HepG2 (cell line): ENCODE results near the gene CUTC. TPM values are rescaled to one million over a fixed set of nuclear protein-coding genes. Genes with fewer than 3 reads are reported as not detected.

Source experiments
- ATAC-seq: fragments of 200-7000 bp; cut with Tn5 transposase; 3 replicates; pipeline ENCODE4 v1.9.1; 2020; ENCODE audit warnings: mild to moderate bottlenecking, moderate library complexity
- BruUV-seq: library from RNA; stranded (reverse); fragments of 400-500 nt; replicated peaks from 2 replicates; lab custom pipeline; 2021; lab: Mats Ljungman, UMichigan
- CTCF ChIA-PET: fragments of 300-600 bp; formaldehyde crosslinking; extraction: SDS; loops from one replicate; lab custom pipeline; 2021; ENCODE audit warnings: low total read pairs, inconsistent platforms, low intra/inter-chr PET ratio; lab: Yijun Ruan, JAX
- POLR2A ChIA-PET: fragments of 350-600 bp; sonication (Branson Sonifier 250); formaldehyde crosslinking; loops from one replicate; lab custom pipeline; 2020; ENCODE audit warnings: antibody characterized with exemption, inconsistent platforms; lab: Yijun Ruan, JAX
- DNase-seq: peaks from one replicate; pipeline ENCODE4 v3.0.0-alpha.2; 2015; ENCODE audit warnings: low spot score
- FAIRE-seq: peaks from 3 replicates; lab custom pipeline; 2011; peaks lifted over from hg19 to GRCh38; lab: Jason Lieb, UNC
- H2AFZ ChIP-seq: one replicate; pipeline ENCODE4 v1.6.1; 2011; ENCODE audit warnings: low read length, inconsistent platforms
- H3K27ac ChIP-seq: fragments of 300-600 bp; 3 replicates; pipeline ENCODE4 v1.8.0; 2011; ENCODE audit warnings: mixed run types, mild to moderate bottlenecking, mixed read lengths, low read length, inconsistent platforms; ENCODE audit not compliant: insufficient read depth; ENCODE audit errors: extremely low read length
- H3K27me3 ChIP-seq, 2 experiments: fragments of 200-600 bp in 1 of 2; 2 replicates in 1 of 2; 3 replicates in 1 of 2; pipeline versions ENCODE4 v1.6.0 to v1.8.0; 2011; ENCODE audit warnings: low read length in 2 of 2, mild to moderate bottlenecking in 2 of 2, moderate library complexity in 2 of 2, inconsistent platforms in 1 of 2; ENCODE audit not compliant: insufficient read depth in 2 of 2, control insufficient read depth in 1 of 2
- H3K36me3 ChIP-seq, 2 experiments: fragments of 200-600 bp in 1 of 2; replicated peaks in 1 of 2; 2 replicates in 1 of 2; 3 replicates in 1 of 2; pipeline versions ENCODE4 v1.5.1 to v1.8.0; 2011; ENCODE audit warnings: low read length in 2 of 2, inconsistent platforms in 1 of 2; ENCODE audit not compliant: insufficient read depth in 2 of 2, control insufficient read depth in 1 of 2
- H3K4me1 ChIP-seq: 2 replicates; pipeline ENCODE4 v1.5.1; 2012; ENCODE audit warnings: low read length, inconsistent platforms; ENCODE audit not compliant: insufficient read depth
- H3K4me2 ChIP-seq: 2 replicates; pipeline ENCODE4 v1.6.0; 2011; ENCODE audit warnings: low read depth, low read length, inconsistent platforms
- H3K4me3 ChIP-seq, 3 experiments: fragments of 200-600 bp in 1 of 3; sonication (generic), shearing (Covaris generic) in 1 of 3; replicated peaks in 1 of 3; 2 replicates each; pipeline ENCODE4 v1.5.1; 2011 to 2016; ENCODE audit warnings: low read length in 3 of 3, inconsistent platforms in 2 of 3, low read depth in 2 of 3, mild to moderate bottlenecking in 2 of 3, control low read depth in 1 of 3, mixed read lengths in 1 of 3; ENCODE audit not compliant: insufficient read depth in 1 of 3
- H3K79me2 ChIP-seq: one replicate; pipeline ENCODE4 v1.6.1; 2011; ENCODE audit warnings: low read length, inconsistent platforms; ENCODE audit not compliant: insufficient read depth
- H3K9ac ChIP-seq: 2 replicates; pipeline ENCODE4 v1.6.0; 2011; ENCODE audit warnings: mild to moderate bottlenecking, low read depth, low read length, inconsistent platforms; ENCODE audit not compliant: insufficient read depth
- H3K9me3 ChIP-seq: 2 replicates; pipeline ENCODE4 v1.5.1; 2012; ENCODE audit warnings: mild to moderate bottlenecking, low read length
- H4K20me1 ChIP-seq: 2 replicates; pipeline ENCODE4 v1.6.0; 2011; ENCODE audit warnings: inconsistent platforms, mild to moderate bottlenecking, low read length, moderate library complexity; ENCODE audit not compliant: insufficient read depth
- ARID5B ChIP-seq: IDR thresholded peaks from 2 replicates; pipeline ENCODE4 v1.4.0; 2020; ENCODE audit warnings: mild to moderate bottlenecking, missing genetic modification reagents
- ATF4 ChIP-seq, 2 experiments: fragments of 450-650 bp in 1 of 2; sonication (generic) in 1 of 2; formaldehyde crosslinking; IDR thresholded peaks; 2 replicates each; pipeline versions ENCODE4 v1.5.0 to v1.8.0; 2020 to 2022; ENCODE audit warnings: mild to moderate bottlenecking in 1 of 2, missing genetic modification reagents in 1 of 2
- ATF6 ChIP-seq: sonication (generic); formaldehyde crosslinking; conservative IDR thresholded peaks from 2 replicates; pipeline ENCODE4 v1.4.0; 2020; ENCODE audit warnings: missing genetic modification reagents
- ELF1 ChIP-seq: sonication (generic); formaldehyde crosslinking; IDR thresholded peaks from 2 replicates; pipeline ENCODE4 v1.4.0; 2020; ENCODE audit warnings: missing genetic modification reagents
- FOSL1 ChIP-seq: sonication (generic); formaldehyde crosslinking; IDR thresholded peaks from 2 replicates; pipeline ENCODE4 v1.9.0; 2021; ENCODE audit warnings: missing genetic modification reagents, borderline replicate concordance
- FOSL2 ChIP-seq: sonication (generic); formaldehyde crosslinking; IDR thresholded peaks from 2 replicates; pipeline ENCODE4 v1.4.0; 2020; ENCODE audit warnings: missing genetic modification reagents
- GTF2F1 ChIP-seq: fragments of 150-350 bp; IDR thresholded peaks from 2 replicates; pipeline ENCODE4 v1.6.1; 2014; ENCODE audit warnings: low read length
- RBAK ChIP-seq: sonication (generic); formaldehyde crosslinking; IDR thresholded peaks from 2 replicates; pipeline ENCODE4 v1.5.1; 2020; ENCODE audit warnings: mild to moderate bottlenecking, missing genetic modification reagents
- STAT5B ChIP-seq: sonication (generic); formaldehyde crosslinking; IDR thresholded peaks from 2 replicates; pipeline ENCODE4 v1.4.0; 2020; ENCODE audit warnings: missing genetic modification reagents
- THAP11 ChIP-seq: IDR thresholded peaks from 2 replicates; pipeline ENCODE4 v1.6.1; 2016; ENCODE audit warnings: missing biosample characterization, missing genetic modification reagents
- ZNF225 ChIP-seq: sonication (generic); formaldehyde crosslinking; IDR thresholded peaks from 2 replicates; pipeline ENCODE4 v1.4.0; 2020; ENCODE audit warnings: mild to moderate bottlenecking, missing genetic modification reagents
- ZNF3 ChIP-seq: IDR thresholded peaks from 2 replicates; pipeline ENCODE4 v1.7.0; 2017; ENCODE audit warnings: inconsistent platforms
- ZNF629 ChIP-seq: sonication (generic); formaldehyde crosslinking; conservative IDR thresholded peaks from 2 replicates; pipeline ENCODE4 v1.5.0; 2020; ENCODE audit warnings: missing genetic modification reagents
- whole genome bisulfite sequencing: methylation state at CpG from one replicate; pipeline ENCODE4 v1.1.6; 2017; ENCODE audit warnings: low lambda C conversion rate; 5-methylcytosine and 5-hydroxymethylcytosine counted together
- in situ Hi-C: cut with HindIII; loops from 2 replicates; pipeline ENCODE4 v1.10.0; 2017; ENCODE audit warnings: low pct_unique_long_range_greater_than_20kb; ENCODE audit not compliant: extremely low pct_ligation_motif_present
- intact Hi-C: fragments of 100-400 bp; cut with micrococcal nuclease; formaldehyde crosslinking; loops from one replicate; pipeline ENCODE4 v1.10.0; 2022; ENCODE audit not compliant: unreplicated experiment
- polyA plus RNA-seq, 8 experiments: library from polyadenylated mRNA; depleted of rRNA in 3 of 8; stranded (reverse) in 7 of 8; unstranded in 1 of 8; fragments of >200 nt; fragmentation: Illumina TruSeq in 4 of 8; extraction: Trizol in 4 of 8; gene quantifications; 2 replicates each; pipeline versions ENCODE4 v1.2.1 to v1.2.3, GENCODE V29; 2011 to 2016; ENCODE audit warnings: low read depth in 4 of 8, missing spikeins in 1 of 8, mixed read lengths in 1 of 8; ENCODE audit not compliant: insufficient read depth in 1 of 8
- total RNA-seq, 5 experiments: library from RNA; depleted of rRNA; stranded (reverse); fragments of >200 nt; fragmentation: Illumina TruSeq; extraction: Trizol; gene quantifications; 2 replicates each; pipeline ENCODE4 v1.2.3, GENCODE V29; 2016; ENCODE audit warnings: low read depth in 1 of 5

Gene CUTC
- total and polyA plus RNA-seq, 2 of the 13 experiments (the other 11 are each of a cell fraction or from before 2014, with no cell fraction given), result 22.3 to 25.8 TPM

GRCh38 chr10:99766302-99766681, 34.3 kb downstream of the CUTC start:
- Histone ChIP-seq H3K79me2 (no peaks in the 10 kb centered on the region), H2AFZ (no peak overlapping the region), H4K20me1 (no peaks in the 10 kb centered on the region), H3K36me3 (no peaks in the 10 kb centered on the region), H3K4me3 (no peak overlapping the region), H3K27me3 (no peaks in the 10 kb centered on the region), H3K4me1 (peaks cover 34% of the 10 kb centered on the region), H3K9me3 (no peaks in the 10 kb centered on the region), H3K27ac (no peak overlapping the region)
- 83% methylated on average over 8 of the region's 8 CpGs for WGBS
- no TSS peak for BruUV-seq
- FAIRE-seq, result no peak
- in situ Hi-C loops, result no loop called here
- intact Hi-C loops, result no loop called here
- TF ChIP-seq STAT5B (CRISPR knock-in tag) (no peak), ZNF629 (CRISPR knock-in tag) (peak; percentile 77)
- TF ChIP-seq, all 625 proteins: peak for 1
- ChIA-PET POLR2A (interaction anchor here (1.0 kb wide), 1 partner anchor 11 kb away, joined by 6 read pairs; no protein-coding TSS in a partner anchor), CTCF (no interaction called here)
- Histone ChIP-seq H3K9ac (no peak overlapping the region), H3K4me2 (no peak overlapping the region)
- no peak for ATAC-seq
- no peak for DNase-seq

GRCh38 chr10:99767901-99768300, 35.9 kb downstream of the CUTC start:
- WGBS, result 74% methylated on average over 5 of the region's 5 CpGs
- intact Hi-C loops (no loop called here), in situ Hi-C loops (no loop called here)
- Histone ChIP-seq H3K9me3 (no peaks in the 10 kb centered on the region), H2AFZ (no peak overlapping the region), H3K27ac (no peak overlapping the region), H3K4me3 (no peak overlapping the region), H3K9ac (no peak overlapping the region), H3K4me1 (peaks cover 28% of the 10 kb centered on the region), H3K27me3 (no peaks in the 10 kb centered on the region), H3K4me2 (no peak overlapping the region), H4K20me1 (no peaks in the 10 kb centered on the region), H3K79me2 (no peaks in the 10 kb centered on the region), H3K36me3 (no peaks in the 10 kb centered on the region)
- FAIRE-seq (no peak), DNase-seq (no peak), ATAC-seq (no peak)
- no TSS peak for BruUV-seq
- ChIA-PET CTCF (no interaction called here), POLR2A (interaction anchor here (1.2 to 1.7 kb wide), 3 partner anchors 11 to 36 kb away, joined by 3 to 4 read pairs (median 3); partner anchors contain the start of genes COX15 and CUTC)
- no peak for TF ChIP-seq THAP11 (CRISPR knock-in tag)
- no peak for TF ChIP-seq FOSL2 (CRISPR knock-in tag)
- no peak for TF ChIP-seq GTF2F1
- TF ChIP-seq FOSL1, result no peak
- TF ChIP-seq ARID5B (CRISPR knock-in tag), result no peak
- TF ChIP-seq ZNF225 (CRISPR knock-in tag), result no peak
- TF ChIP-seq RBAK (CRISPR knock-in tag), result no peak
- TF ChIP-seq ZNF3, result no peak
- TF ChIP-seq ATF4 (CRISPR knock-in tag; IDR thresholded peaks at IDR 0.05), result no peak
- TF ChIP-seq ATF6 (CRISPR knock-in tag), result no peak
- no peak for TF ChIP-seq ELF1 (CRISPR knock-in tag)
